Chondrocyte (in vitro differentiated cells): ENCODE results near the gene BIN1. TPM values are rescaled to one million over a fixed set of nuclear protein-coding genes. Genes with fewer than 3 reads are reported as not detected.
"Not testable (repeated sequence)": the region's sequence is repeated elsewhere in the genome, so short reads cannot be mapped to it uniquely, and the experiment has no call there.

Source experiments
- DNase-seq: peaks from one replicate; pipeline ENCODE4 v3.0.0; 2021; ENCODE audit warnings: mixed read lengths, low spot score
- H3K27ac Mint-ChIP-seq: one replicate; pipeline ENCODE4 v1.8.0; 2021; ENCODE audit warnings: mild to moderate bottlenecking, moderate library complexity, mixed read lengths; ENCODE audit not compliant: unreplicated experiment
- H3K27me3 Mint-ChIP-seq: 2 replicates; pipeline ENCODE4 v1.8.0; 2021; ENCODE audit warnings: low read depth, mixed read lengths
- H3K36me3 Mint-ChIP-seq: 2 replicates; pipeline ENCODE4 v1.8.0; 2021; ENCODE audit warnings: low read depth, mixed read lengths
- H3K4me1 Mint-ChIP-seq: 2 replicates; pipeline ENCODE4 v1.8.0; 2021; ENCODE audit warnings: low read depth, mild to moderate bottlenecking, mixed read lengths
- H3K4me3 Mint-ChIP-seq: one replicate; pipeline ENCODE4 v1.8.0; 2021; ENCODE audit warnings: mild to moderate bottlenecking, moderate library complexity, mixed read lengths; ENCODE audit not compliant: unreplicated experiment
- H3K9me3 Mint-ChIP-seq: 2 replicates; pipeline ENCODE4 v1.8.0; 2021; ENCODE audit warnings: low read depth, mixed read lengths
- CTCF ChIP-seq: fragments of 200-600 bp; sonication (generic); IDR thresholded peaks from 2 replicates; pipeline ENCODE4 v1.5.0; 2021; ENCODE audit warnings: antibody characterized with exemption, mild to moderate bottlenecking, moderate library complexity
- total RNA-seq: library from RNA; stranded (reverse); gene quantifications from 3 replicates; pipeline ENCODE4 v1.2.1, GENCODE V29; 2021

The BIN1 gene
- total RNA-seq, 1 donor from 2014 or later, result 64.0 TPM

DNA sequence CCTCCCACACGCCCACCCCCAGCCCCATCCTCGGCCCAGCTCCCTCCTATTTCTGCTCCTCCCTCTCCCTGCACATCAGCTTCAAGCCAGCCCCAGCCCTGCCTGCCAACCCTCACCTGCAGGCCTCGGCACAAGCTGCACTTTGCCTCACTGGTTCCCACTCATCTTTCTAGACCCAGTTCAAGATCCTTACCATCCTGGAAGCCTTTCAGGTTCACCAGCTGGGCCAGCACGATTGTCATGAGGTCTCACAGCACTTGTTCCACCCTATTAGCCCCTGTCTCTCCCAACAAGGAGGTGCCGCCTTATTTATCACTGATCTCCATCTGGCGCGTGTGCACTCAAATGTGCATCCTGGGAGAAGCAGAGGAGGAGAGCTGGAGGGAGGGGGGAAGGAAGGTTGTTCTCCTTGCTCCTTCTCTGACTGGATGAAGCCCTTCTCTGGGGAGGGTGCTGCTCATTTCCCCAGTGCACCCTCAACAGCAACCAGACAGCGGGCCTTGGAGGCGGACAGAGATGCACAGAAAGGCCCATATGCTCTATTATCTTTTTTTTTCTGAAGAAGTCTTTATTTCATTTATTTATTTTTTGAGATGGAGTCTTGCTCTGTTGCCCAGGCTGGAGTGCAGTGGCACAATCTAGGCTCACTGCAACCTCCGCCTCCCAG lies 15.5 kb upstream of the BIN1 start:
- Mint-ChIP-seq H3K27ac (no peak overlapping the region), H3K27me3 (no peaks in the 10 kb centered on the region), H3K4me3 (no peak overlapping the region), H3K4me1 (no peaks in the 10 kb centered on the region), H3K36me3 (no peaks in the 10 kb centered on the region), H3K9me3 (no peaks in the 10 kb centered on the region)
- TF ChIP-seq CTCF, result no peak
- DNase-seq, result no peak

DNA sequence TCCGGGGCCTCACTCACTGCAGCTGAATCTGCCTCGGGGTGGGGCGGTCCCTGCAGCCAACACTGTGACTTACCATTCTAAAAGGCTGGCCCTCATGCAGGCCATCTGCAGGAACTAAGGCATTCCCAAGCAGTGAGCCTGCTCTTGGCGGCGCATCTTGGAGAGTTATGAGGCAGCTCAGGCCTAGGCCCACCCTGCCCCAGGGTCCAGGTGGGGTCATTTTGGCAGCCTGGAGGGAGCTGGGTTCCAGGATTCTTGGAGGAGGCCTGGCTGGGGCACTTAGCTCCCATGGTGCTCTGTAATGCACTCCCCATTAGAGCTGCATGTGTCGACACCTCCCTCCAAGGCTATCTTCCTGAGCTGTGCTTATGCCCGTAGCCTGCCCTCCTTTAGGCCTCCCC lies 14.8 kb upstream of the BIN1 start:
- no peak for TF ChIP-seq CTCF
- Mint-ChIP-seq H3K4me3 (no peak overlapping the region), H3K4me1 (no peaks in the 10 kb centered on the region), H3K36me3 (no peaks in the 10 kb centered on the region), H3K27me3 (no peaks in the 10 kb centered on the region), H3K9me3 (no peaks in the 10 kb centered on the region), H3K27ac (no peak overlapping the region)
- no peak for DNase-seq

- Mint-ChIP-seq H3K9me3 (no peaks in the 10 kb centered on the region), H3K27ac (no peak overlapping the region), H3K36me3 (no peaks in the 10 kb centered on the region), H3K4me1 (no peaks in the 10 kb centered on the region), H3K27me3 (no peaks in the 10 kb centered on the region), H3K4me3 (no peak overlapping the region)
- TF ChIP-seq CTCF, result no peak
- DNase-seq, result no peak
Observed at GRCh38 chr2:127121353-127121752, 14.4 kb upstream of the BIN1 start.

DNA sequence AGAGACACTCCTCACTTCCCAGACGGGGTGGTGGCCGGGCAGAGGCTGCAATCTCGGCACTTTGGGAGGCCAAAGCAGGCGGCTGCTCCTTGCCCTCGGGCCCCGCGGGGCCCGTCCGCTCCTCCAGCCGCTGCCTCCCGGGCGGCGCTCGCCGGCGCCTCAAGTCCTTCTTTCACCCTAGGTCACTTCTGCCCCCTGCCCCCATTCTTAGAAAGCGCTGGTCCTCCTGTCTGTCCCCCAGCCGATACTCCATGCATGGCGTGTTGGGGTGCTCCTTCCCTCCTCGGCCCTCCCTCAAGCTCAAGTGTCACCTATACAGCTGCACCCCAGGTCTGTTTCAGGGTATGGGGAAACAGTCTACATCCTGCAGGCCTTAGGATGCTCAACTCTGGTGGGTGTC lies 13.5 kb upstream of the BIN1 start:
- not testable (repeated sequence) for H3K4me3 Mint-ChIP-seq, DNase-seq, H3K36me3 Mint-ChIP-seq, H3K27me3 Mint-ChIP-seq, H3K4me1 Mint-ChIP-seq, H3K27ac Mint-ChIP-seq, H3K9me3 Mint-ChIP-seq

DNA sequence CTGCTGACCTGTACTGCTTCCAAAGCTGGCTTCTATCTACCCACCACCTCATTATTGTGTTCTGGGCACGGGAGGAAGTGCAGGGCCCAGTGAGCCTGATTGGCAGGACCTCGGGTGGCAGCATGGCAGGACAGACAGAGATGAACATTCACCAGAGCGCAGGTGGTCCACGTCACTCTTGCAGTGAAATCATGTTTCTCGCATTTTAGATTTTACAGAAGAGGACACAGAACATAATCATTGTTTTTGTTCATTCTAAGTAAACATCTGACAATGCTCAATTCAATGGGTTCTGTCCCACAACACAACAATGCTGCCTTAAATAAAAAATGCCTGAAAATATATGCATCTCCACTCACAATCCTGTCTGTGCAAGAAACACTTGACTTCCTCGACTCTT lies 11.5 kb upstream of the BIN1 start:
- Mint-ChIP-seq H3K36me3 (no peaks in the 10 kb centered on the region), H3K9me3 (no peaks in the 10 kb centered on the region), H3K4me3 (no peak overlapping the region), H3K27me3 (no peaks in the 10 kb centered on the region), H3K4me1 (no peaks in the 10 kb centered on the region), H3K27ac (no peak overlapping the region)
- TF ChIP-seq CTCF, result no peak
- no peak for DNase-seq

GRCh38 chr2:127118038-127118437 lies 11.1 kb upstream of the BIN1 start:
- DNase-seq, result no peak
- H3K36me3 Mint-ChIP-seq, result no peaks in the 10 kb centered on the region
- no peak overlapping the region for H3K4me3 Mint-ChIP-seq
- no peaks in the 10 kb centered on the region for H3K9me3 Mint-ChIP-seq
- H3K27ac Mint-ChIP-seq, result no peak overlapping the region
- no peaks in the 10 kb centered on the region for H3K27me3 Mint-ChIP-seq
- TF ChIP-seq CTCF, result no peak
- H3K4me1 Mint-ChIP-seq, result no peaks in the 10 kb centered on the region
